Kidney tubule cell (primary cell): ENCODE results near the gene GRIK3.

ENCODE experiments used
- DNase-seq: peaks from one replicate; pipeline ENCODE4 v3.0.0-alpha.2; 2018; ENCODE audit warnings: low spot score

GRIK3 gene

DNA sequence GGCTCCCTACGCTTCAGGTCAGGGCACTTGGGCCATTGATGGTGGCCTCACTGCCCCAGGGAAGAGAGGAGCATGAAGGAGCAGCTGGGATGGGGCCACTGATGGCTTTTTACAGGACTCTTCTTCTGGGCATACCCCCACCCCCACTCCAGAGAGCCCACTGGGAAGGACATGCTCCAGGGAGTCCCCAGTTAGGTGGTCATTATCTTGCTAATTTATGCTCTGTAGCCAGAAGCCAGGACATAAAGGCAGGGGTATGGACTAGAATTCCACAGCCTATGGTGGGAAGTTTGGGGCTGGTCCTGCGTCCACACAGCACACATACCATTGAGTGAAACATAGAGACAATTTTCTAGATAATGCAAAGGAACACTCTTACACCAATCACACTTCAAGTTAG is 8.8 kb upstream of the GRIK3 start:
- no peak for DNase-seq

DNA sequence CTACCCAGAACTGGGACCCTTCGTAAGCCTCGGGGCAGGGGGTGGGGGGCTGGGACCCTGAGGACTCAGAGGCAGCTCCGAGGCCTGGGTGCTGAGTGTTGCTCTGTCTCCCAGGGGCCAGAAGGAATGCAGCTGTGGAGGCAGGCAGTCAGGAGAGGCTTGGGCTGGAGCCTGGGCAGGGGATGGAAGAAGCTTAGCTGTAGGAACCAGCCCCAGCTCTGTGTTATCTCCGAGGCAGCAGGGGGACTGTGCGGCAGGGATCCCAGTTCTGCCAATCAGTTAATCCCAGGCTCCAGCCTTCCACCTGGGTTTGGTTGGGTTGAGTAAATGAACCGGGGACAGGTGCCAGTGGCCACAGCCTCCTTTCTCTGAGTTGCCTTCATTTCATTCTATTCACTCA is 8.2 kb upstream of the GRIK3 start:
- no peak for DNase-seq

DNA sequence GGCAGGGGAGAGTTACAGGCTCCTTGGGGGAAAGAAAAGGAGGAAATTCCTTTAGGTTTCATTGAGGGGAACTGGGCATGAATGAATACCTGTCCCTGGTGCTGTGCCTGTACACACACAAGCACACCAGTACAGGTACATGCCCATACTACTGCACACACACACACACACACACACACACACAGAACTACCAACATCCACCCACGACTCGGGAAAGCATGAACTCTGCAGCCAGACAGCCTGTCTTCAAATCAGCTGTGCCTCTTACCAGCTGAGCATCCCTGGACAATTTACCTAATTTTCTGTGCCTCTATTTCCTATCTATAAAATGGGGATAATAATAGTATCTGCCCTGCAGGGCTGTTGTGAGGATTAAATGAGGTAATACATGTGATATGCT is 7.2 kb upstream of the GRIK3 start:
- DNase-seq, result no peak

DNA sequence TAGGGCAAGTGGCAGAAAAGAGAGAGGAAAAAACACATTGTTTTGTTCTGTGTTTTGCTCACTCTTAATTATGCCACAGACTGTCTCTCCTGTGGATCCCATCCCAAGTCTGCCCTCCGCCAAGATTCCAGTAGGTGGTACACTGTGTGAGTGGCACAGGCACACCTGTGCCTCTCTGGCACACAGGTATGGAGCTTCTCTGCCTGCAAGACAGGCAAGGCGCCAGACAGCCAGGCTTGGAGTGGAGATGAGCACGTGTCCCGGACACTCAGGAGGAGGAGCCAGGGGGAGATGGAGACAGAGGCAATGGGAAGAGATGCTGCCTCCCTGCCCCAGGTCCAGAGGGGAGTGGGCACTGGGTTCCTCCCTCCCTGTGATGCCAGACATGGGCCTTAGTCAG is 6.5 kb upstream of the GRIK3 start:
- no peak for DNase-seq

DNA sequence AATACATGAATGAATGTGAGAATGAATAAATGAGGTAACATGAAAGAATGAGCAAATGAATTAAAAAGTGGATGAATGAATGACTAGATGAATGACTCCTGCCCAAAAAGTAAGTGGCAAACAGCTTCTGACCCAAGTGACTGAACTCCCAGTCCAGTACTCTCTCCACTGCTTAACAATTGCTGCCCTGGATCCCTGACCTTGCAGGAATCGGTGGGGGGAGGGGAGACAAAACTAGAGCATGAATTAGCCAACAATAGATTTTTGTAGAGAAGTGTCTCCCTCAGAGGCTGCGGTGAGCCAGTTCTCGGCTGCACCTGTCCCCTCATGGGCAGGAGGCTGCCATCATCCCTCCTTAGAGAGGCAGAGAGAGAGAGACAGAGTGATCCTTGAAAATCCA is 5.9 kb upstream of the GRIK3 start:
- no peak for DNase-seq

DNA sequence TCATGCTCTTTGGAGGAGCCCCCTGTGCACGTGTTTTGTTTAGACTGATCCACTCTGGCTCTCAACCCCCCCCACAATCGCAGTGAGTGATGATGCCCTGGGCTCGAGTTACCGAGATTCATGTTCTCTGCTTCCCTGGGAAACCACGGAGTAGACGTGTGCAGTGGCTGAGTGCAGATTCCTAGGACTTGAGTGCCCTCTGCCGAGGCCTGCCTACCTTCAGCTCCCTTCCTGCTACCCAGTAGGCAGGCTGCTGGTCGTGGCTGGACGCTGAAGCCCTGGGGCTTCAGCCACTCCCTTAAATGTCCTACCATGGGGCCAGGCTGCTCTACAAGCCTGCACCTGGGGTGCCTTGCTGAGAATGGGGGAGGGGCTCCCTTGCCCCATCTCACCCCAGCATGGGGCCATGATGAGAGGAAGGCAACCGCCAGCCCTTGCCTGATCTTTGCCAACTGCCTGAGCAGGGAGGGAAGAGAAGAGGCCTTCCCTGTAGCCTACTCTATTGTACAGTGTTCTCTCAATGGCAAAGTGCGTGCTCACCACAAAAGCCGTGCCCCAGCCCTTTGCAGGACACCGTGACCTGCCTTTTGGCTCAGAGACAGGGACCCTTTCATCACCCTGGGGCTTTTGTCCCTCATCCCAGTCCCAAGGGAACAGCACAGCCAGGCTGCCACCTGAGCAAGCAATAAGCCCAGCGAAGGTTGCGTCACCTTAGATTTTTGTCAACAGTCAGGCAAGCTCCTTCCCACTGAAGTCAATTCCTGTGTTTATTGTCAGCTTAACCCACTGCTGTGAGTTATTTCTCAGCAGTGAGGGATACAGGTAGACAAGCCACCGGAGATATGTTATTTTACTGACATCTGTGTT is 4.1 kb upstream of the GRIK3 start:
- DNase-seq, result peak; percentile 32

DNA sequence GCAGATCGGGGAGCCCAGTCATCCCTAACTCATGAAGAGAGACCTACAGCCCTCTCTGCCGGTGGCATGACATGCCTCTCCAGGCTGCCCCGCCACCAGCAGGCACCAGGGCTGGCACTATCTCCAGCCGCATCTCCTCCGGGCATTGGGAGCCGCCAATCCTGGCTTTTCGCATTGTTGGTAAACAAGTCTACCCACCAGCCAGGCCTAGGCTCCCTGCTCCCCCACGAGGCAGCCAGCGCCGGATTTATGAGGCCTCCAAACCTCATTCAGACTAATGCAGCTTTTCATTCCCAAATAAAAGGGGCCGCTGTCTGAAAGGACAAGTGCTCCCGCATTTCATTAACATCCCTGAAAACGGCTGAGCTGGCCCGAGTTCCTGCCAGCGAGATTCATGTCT is 3.4 kb upstream of the GRIK3 start:
- no peak for DNase-seq

DNA sequence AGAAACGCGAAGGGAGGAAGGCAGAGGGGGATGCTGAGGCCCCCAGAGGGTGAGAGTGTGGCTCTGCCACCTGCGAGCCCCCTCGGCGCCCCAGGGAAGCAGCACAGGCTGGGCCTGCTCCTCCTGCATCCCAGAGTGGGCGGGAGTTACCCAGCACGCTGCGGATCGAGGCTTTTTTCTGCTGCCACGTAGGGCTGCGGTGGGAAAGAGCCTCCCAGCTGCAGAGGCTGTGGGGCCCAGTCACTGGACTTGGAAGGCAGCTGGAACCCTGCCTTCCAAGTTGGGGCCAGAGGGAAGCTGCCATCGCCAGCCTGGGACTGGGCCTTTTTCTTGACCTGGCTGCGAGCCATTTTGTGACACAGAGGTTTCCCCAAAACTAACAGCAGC is 2.3 kb upstream of the GRIK3 start:
- no peak for DNase-seq

DNA sequence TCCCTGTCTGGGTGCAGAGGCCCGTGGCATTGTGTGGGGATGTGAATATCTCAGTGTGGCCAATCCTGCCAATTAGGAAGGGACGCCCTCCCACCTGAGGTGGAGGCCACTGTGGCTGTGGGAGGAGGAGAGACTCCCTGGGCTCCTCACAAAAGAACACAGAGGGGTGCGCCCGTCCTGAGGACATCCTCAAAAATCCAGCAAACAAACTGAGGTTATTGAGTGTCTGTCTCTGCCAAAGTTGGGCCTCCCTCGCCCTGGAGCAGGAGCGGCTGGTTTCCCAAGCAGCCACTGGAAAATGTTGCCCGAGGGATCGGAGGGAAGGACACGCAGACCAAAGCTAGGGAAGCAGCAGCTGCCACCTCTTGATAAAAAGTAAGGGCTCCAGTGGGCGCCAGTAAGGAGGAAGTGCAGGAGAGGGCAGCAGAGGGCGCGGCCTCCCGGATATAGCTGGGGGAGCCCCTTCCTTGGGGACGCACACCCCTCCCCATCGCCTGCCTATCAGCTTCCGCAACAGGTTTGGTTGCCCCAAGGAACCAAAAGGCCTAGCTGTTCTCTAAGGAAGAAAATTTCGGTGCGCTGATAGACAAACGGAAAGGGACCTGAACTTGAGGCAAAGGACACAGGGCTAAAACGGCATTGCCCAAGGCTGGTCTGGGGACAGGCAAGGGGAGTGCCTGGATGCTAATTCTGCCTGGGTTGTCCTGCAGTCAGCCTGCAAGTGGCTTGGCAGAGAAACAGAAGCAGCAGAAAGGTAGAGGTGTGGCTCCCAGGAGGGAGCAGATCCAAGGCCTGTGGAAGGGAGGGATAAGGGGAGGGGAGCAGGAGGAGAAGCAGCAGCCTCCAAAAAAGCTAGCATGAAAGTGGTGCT is 1.7 kb upstream of the GRIK3 start:
- no peak for DNase-seq

DNA sequence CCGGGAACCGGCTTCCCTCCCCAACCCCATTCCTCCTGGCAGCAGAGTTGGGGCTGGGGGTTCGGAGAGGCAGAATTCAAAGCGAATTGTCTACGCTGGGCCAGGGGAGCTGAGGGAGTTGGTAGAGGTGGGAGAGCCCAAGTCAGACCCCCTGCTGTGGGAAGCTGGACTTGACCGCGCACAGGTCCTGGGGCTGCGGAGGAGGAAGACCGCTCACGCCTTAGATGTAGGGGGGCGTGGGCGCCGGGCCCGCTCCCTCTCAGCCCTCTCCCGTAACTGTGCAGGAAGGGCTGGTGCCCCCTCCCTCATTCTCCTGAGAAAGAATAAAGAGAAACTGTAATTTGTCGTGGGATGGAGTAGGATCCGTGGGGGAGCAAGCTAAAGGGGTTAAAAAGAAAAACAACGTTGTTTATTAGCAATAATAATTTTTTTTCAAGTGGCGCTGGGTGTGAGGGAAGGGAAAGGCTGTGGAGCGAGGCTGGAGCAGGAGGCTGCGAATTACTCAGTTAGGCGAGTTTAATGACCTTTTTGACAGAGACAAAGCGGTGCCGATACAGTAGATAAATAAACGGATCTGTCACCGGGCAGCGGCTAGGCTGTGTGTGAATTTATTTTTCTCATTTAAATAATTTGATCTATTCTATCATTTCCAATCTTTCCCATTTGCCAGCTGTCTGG is 838 bp upstream of the GRIK3 start:
- no peak for DNase-seq

DNA sequence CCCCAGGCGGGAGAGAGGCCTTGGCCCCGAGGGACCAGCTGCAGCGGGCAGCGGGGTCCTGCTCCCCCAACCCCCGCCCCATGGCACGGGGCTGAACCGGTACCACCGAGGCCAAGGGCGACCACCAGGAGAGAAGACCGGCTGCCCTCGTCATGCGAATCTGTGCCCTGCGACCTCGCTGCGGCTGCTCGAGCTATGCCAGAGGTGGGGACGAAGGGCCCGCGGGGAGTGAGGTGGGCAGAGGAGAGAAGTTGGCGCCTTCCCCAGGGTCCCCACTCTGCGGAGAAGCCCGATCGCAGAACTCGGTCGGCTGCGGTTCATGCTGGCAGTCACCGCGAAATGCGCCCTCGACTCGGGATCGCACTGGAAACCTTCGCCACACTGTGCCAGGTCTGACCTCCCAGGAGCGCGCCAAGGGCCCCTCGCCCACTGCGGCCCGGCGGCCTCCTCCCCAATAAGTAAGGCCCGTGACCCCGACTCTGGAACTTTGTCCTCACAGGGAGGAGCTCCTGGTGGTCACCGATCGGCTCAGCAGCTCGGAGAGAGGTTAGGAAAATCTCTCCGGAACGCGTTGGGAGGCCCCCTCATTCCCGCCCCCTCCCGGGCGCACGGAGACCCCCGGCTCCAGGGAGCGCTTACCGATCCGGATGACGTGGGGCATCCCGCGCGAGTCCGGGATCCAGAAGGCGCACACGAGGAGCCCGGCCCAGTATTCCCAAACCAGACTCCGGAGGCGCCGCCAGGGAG is 787 bp downstream of the GRIK3 start:
- DNase-seq, result no peak

DNA sequence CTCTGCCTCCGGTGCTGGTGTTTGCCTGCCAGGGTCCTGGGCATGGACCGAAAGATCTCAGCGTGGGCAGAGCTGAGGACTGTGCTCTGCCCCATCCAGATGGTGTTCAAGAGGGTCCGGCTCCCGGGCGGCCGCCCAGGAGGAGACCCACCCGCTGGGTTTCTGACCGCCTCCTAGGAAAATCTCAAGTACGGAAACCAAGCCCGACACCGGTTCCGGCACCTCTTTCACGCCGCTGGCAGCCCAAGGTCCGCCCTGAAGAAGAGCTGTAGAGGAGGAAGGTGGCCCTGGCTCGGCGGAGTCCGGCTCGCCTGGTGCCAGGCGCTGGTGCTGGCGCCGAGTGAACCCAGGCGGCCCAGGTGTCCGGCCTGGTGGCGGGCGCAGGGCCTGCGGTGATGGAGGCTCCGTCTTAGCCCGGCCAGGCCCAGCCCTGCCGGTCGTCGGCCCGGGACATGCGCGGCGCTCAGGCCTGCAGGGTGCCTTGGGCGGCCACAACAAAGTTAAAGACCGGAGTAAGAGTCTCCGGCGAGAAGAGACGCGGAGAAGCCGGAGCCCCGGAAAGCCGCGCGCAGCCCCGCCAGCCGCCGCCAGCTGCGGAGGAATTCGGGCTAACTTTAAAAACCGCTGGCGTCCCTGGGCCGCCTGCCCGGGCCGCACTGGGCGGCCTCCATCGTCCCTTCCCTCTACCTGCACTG is 1.5 kb downstream of the GRIK3 start:
- DNase-seq, result no peak

DNA sequence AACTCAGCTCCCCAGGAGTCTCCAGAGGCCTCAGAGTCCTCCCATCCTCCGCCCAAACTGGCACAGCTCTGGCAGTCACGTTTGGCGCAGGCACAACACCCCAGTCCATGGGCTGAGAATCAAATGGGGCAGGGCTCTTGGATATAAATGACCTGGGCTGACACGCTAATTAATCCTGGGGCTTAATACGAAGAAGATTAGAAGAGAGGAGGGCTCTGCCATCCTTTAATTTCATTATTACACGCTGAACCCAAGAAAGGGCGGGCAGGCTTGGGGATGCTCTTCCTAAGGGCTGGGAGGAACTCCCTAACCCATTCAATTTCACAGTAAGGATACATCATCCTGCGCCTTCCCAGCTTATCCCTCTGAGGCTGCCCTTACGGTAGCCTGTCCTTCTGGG is 2.4 kb downstream of the GRIK3 start:
- no peak for DNase-seq

DNA sequence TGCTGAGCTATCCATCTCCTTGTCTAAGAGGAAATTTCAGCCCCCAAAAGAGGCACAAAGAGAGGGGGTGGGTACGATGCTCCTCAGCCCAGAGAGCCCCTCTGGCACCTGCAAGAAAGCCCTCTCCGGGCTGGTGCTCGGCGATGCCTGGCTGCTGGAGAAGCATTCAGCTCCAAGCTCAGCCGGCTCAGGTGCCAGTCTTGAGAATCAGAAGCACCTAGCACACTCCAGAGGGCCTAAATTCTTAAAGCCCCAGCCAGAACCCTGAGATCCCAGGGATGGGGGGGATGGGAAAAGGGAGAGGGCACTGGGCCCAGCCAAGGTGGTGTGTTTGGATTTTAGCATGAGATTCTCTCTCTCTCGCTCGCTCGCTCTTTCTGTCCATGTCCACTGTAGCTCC is 2.9 kb downstream of the GRIK3 start:
- DNase-seq, result no peak

DNA sequence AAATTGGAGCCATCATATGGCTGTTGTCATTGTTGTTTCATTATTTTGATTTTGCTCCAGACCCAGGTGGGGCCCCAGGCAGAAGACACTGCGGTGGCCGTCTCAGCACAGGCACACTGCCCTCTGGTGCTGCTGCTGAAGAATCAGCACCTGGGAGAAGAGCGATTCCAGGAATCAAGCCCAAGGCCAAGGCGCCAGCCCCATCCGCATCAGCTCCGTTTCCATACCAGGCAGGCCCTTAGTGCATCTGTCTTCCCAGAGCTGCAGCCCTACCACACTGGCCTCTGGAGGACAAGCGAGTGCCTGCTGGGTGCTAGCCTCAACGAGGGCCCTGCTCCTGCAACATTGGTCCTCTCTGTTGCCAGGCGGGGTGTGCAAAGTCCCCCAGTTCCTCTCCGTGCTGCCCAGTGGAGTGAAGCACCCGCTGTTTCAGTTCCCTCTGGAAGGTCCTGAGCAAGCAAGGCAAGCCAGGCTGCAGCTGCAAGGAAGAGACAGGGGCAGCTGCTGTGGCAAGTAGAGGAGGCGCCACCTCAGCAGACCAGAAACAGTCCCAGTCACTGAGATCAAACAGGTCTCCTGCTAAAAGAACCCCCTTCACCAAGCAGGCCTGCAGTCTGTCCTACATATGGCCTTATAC is 5.2 kb downstream of the GRIK3 start:
- no peak for DNase-seq

DNA sequence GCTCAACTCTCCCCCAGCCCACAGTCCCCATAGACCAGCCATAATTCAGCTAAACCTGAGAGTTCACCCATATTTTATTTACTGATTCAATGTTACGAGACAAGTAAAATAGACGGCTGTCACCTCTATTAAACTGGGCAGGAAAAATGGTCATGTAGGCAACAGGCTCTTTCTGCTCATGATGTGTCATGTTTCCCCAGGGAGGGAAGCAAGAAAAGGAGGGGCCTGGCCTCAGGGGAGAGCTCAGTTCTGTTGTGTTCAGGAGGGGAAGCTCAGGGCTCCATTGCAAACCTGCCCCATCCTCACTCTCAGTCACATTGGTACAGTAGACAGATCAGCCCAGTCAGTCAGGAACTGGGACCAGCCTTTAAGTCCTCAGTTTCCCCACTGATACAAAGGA is 12.8 kb downstream of the GRIK3 start:
- DNase-seq, result no peak

DNA sequence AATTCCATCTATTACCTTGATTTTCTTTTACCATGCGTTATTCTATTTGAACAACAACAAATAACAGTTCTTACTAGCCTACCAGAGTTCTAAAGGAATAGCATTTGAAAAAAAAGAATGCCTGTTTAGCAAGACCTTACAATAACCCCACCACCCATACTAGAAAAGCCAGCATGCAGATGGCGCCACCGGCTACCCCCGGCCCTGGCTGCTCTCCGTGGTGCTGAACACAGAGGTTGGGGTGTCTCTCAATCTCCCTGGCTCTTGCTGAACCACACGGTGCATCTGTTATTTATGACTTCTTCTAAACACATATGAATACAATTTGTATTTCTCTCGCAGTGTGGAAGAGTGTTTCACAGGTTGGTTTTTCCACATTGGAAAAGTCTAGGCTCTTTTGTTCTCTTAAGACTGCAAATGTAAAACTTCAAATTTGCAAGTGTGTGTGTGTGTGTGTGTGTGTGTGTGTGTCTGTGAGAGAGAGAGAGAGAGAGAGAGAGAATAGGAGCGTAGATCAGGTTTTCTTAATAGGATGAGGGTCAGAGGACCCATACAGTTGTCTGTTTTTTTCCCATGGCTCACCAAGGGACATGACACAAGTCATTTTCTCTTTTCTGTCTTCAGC is 13.6 kb downstream of the GRIK3 start:
- DNase-seq, result no peak

DNA sequence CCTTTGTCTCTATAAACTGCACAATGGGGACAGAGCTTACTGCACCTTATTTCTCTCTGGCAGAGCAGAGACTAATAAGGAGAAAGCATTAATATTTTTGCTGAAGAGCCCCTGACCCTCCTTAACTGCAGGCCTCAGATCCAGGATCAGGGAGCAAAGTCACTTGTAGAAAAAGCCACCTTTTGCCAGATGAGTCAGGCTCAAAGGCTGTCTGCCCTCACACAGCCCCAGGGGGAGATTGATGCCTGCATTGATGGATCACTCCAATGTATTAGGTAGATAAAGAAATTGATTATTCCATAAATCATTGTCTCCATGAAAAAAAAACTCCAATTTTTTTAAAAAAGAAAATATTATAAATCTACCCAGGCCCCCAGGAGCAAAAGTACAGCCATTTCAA is 15.8 kb downstream of the GRIK3 start:
- DNase-seq, result no peak

DNA sequence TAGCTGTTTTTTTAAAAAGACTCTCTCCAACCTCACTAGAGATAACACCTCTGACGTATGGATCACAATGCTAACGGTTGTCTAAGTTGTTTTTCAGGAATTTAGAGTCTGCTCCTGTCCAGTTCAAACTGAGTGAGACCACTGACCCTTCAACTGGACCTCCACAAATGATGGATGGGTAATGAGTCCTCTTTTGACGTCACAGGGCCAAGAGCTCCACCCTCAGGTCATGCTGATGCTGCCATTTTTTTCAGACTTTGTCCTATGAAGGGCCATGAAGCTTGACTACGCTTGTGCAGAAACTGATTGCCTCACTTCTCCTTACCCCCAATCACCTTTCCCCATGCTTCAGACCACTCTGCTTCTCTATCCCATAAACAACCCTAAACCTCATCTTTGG is 16.6 kb downstream of the GRIK3 start:
- no peak for DNase-seq

DNA sequence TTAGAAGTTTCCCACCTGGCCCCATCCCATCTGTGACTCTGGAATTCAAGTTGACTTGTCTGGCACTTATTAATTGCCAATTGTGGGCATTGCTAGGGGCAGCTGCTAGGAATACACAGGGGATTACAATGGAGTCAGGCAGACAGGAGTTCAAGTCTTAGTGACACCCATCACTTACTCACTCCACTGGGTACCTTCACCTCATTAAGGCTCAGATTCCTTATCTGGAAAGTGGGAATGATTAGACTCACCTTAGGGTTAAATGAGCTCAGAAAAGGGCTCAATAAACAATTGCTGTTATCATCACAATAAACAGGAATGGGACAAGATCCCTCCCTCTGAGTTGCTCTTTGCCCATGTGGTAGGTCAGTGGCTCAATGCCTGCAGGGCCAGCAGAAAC is 18.2 kb downstream of the GRIK3 start:
- DNase-seq, result no peak

DNA sequence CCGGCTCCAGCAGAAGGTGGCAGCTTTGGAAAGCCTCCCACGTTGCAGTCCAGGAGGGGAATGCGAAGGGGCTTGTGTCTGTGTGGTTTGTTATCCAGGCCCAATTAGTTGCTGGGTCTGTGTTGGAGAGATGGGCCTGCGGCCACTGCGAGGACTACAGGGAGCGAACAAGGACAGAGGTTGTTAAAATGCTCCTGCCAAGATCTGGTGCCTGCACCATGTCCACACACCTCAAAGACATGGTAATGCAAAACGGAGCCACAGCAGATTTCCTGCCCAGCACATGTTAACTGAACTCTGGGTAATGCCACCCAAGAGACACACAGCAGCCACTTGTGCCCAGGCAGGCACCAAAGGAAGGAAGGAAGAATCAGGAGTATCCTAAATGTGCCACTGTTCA is 18.6 kb downstream of the GRIK3 start:
- DNase-seq, result no peak
